BLaER1 treated with 17β-estradiol and CSF1 and Interleukin-3, amounts not matched to agents 10 nM and 100 nM (cell line): Measurements from ENCODE around the gene ZYX.
"Not testable (repeated sequence)": the region's sequence is repeated elsewhere in the genome, so short reads cannot be mapped to it uniquely, and the experiment has no call there.

Experiments
- H3K27ac ChIP-seq, 11 experiments: shearing (Covaris generic); formaldehyde crosslinking; 2 replicates each; pipeline ENCODE4 v1.8.1; 2022
- H3K27me3 ChIP-seq, 11 experiments: shearing (Covaris generic); formaldehyde crosslinking; 2 replicates each; pipeline ENCODE4 v1.8.1; 2022
- H3K36me3 ChIP-seq, 11 experiments: shearing (Covaris generic); formaldehyde crosslinking; 2 replicates each; pipeline ENCODE4 v1.8.1; 2022
- H3K4me1 ChIP-seq, 10 experiments: shearing (Covaris generic); formaldehyde crosslinking; 2 replicates each; pipeline ENCODE4 v1.8.1; 2022
- H3K4me2 ChIP-seq, 11 experiments: shearing (Covaris generic); formaldehyde crosslinking; 2 replicates each; pipeline ENCODE4 v1.8.1; 2022
- H3K4me3 ChIP-seq, 10 experiments: shearing (Covaris generic); formaldehyde crosslinking; 2 replicates each; pipeline ENCODE4 v1.8.1; 2022
- H3K9ac ChIP-seq, 11 experiments: shearing (Covaris generic); formaldehyde crosslinking; 2 replicates each; pipeline ENCODE4 v1.8.1; 2022
- H3K9me3 ChIP-seq, 11 experiments: shearing (Covaris generic); formaldehyde crosslinking; replicated peaks in 1 of 11; 2 replicates each; pipeline ENCODE4 v1.8.1; 2022
- H4K20me1 ChIP-seq, 11 experiments: shearing (Covaris generic); formaldehyde crosslinking; 2 replicates each; pipeline ENCODE4 v1.8.1; 2022
- Cebpa-rat ChIP-seq, 11 experiments: shearing (Covaris generic); IDR thresholded peaks; 2 replicates each; pipeline ENCODE4 v1.8.1; 2022

ZYX gene

GRCh38 chr7:143411976-143412708 lies 31.0 kb downstream of the ZYX start:
- H3K4me2 ChIP-seq = peak overlapping the region; percentile 60 to 92 (median 70)
- 0 out of 22 replicates have a peak overlapping the region, but pooled peaks of 2 of the 11 experiments have one; percentile 3 to 13 for H3K9ac ChIP-seq
- peaks cover 0 to 12% (median 0%) of the 10 kb centered on the region in 11 experiments; a peak in 5 of 22 replicates for H3K27me3 ChIP-seq
- no peaks in the 10 kb centered on the region for H4K20me1 ChIP-seq
- H3K27ac ChIP-seq = peak overlapping the region in 8 of 11 experiments; percentile 9 to 87 (median 26); a peak in 11 of 22 replicates
- H3K9me3 ChIP-seq = peaks cover 0 to 17% (median 0%) of the 10 kb centered on the region in 11 experiments; a peak in 3 of 22 replicates
- no peak for TF ChIP-seq Cebpa-rat (IDR thresholded peaks at IDR 0.05)
- H3K4me3 ChIP-seq = peak overlapping the region in 2 of 10 experiments; percentile 13 to 19; a peak in 1 of 20 replicates
- no peaks in the 10 kb centered on the region for H3K36me3 ChIP-seq
- peaks cover 53 to 97% (median 85%) of the 10 kb centered on the region in 10 experiments for H3K4me1 ChIP-seq

DNA sequence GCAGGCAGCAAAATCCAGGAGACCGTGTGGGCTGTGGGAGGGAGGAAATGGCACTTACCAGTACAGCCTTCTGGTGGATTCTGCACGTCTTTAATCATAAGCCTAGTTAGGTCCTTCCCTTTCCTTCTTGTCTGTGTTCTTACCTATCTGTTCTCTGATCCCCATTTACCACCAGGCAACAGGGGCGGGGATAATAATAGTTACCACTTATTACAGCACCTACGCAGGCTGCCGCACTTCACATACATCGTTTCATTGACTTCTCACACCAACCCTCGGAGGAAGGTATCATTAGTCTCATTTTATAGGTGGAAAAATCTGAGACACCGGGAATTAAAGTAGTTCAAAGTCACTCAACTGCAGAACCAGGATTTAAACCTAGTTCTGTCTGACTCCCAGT lies 32.0 kb downstream of the ZYX start:
- H3K27me3 ChIP-seq = peaks cover 0 to 8% (median 0%) of the 10 kb centered on the region in 11 experiments; a peak in 5 of 22 replicates
- no peak overlapping the region for H3K9ac ChIP-seq
- H3K27ac ChIP-seq = peak overlapping the region in 4 of 11 experiments; percentile 13 to 87 (median 22); a peak in 7 of 22 replicates
- peak overlapping the region; percentile 60 to 92 (median 70); a peak in 19 of 22 replicates for H3K4me2 ChIP-seq
- no peak for TF ChIP-seq Cebpa-rat (IDR thresholded peaks at IDR 0.05)
- no peak overlapping the region for H3K4me3 ChIP-seq
- peaks cover 44 to 95% (median 75%) of the 10 kb centered on the region in 10 experiments for H3K4me1 ChIP-seq
- H4K20me1 ChIP-seq = no peaks in the 10 kb centered on the region
- H3K36me3 ChIP-seq = no peaks in the 10 kb centered on the region
- peaks cover 0 to 17% (median 0%) of the 10 kb centered on the region in 11 experiments; a peak in 3 of 22 replicates for H3K9me3 ChIP-seq

DNA sequence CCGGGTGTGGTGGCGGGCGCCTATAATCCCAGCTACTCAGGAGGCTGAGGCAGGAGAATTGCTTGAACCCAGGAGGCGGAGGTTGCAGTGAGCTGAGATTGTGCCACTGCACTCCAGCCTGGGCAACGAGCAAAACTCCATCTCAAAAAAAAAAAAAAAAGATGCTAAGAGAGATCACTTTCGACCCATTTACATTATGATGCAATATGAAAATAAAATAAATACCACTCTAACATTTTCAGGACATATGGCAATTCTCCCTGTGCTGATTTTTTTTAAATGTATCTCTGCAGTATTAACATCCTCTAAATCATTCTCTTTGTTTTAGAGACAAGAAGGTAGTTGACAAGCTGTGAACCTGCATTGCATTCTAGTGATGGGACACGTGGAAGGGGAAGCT lies 34.1 kb downstream of the ZYX start:
- H3K4me3 ChIP-seq, H4K20me1 ChIP-seq, H3K27me3 ChIP-seq, H3K9ac ChIP-seq, H3K36me3 ChIP-seq, H3K27ac ChIP-seq: not testable (repeated sequence)
- H3K4me2 ChIP-seq = peak overlapping the region in 7 of 11 experiments; percentile 41 to 68 (median 55); a peak in 10 of 22 replicates
- 0 out of 22 replicates have a peak, but pooled peaks of 1 of the 11 experiments have one; percentile 33 for TF ChIP-seq Cebpa-rat (IDR thresholded peaks at IDR 0.05)
- H3K9me3 ChIP-seq = peaks cover 0 to 19% (median 0%) of the 10 kb centered on the region in 11 experiments; a peak in 8 of 22 replicates
- peaks cover 37 to 77% (median 57%) of the 10 kb centered on the region in 10 experiments for H3K4me1 ChIP-seq

DNA sequence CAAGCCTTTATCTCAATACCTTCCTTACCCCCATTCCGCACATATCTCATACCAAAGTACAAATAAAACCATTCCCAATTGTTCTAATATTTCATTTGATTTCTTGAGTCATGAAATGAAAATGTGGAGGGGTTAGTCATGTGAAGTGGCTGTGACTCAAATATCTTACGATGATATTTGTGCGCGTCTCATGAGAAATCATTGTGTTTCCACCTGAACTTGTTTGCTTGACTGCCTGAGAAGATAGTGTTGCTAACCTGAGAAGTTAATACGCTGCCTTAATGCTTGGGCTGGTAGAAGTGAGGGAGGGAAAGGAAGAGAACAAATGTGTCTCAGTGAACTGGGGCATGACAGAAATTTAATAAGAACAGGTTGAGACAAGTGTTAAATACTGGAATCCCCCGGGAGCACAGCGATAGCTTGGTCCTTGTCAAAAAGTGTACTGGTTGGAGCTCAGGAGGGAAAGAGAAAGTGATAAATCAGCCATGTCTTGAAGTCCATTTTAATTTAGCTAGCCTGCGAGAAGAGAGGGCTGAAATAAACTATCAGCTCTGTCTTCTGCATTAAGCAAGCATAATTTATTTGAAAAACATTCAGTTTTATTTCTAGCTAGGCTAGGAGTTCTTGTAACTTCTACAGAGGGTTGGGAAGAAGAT lies 34.7 kb downstream of the ZYX start:
- Histone ChIP-seq H3K27ac (peak overlapping the region in 2 of 11 experiments; percentile 4 to 8; a peak in 1 of 22 replicates), H3K4me1 (peaks cover 31 to 70% (median 51%) of the 10 kb centered on the region in 10 experiments), H3K4me3 (no peak overlapping the region), H3K9ac (peak overlapping the region in 4 of 11 experiments; percentile 8 to 40 (median 24); a peak in 4 of 22 replicates), H3K4me2 (peak overlapping the region; percentile 41 to 68 (median 55)), H4K20me1 (no peaks in the 10 kb centered on the region), H3K36me3 (peaks cover 0 to 10% (median 0%) of the 10 kb centered on the region in 11 experiments; a peak in 2 of 22 replicates), H3K27me3 (no peaks in the 10 kb centered on the region), H3K9me3 (peaks cover 0 to 25% (median 7%) of the 10 kb centered on the region in 11 experiments; a peak in 14 of 22 replicates)
- no peak for TF ChIP-seq Cebpa-rat (IDR thresholded peaks at IDR 0.05)

- H3K4me2 ChIP-seq = peak overlapping the region in 6 of 11 experiments; percentile 41 to 68 (median 55); a peak in 9 of 22 replicates
- no peaks in the 10 kb centered on the region for H3K27me3 ChIP-seq
- H3K27ac ChIP-seq = no peak overlapping the region
- no peak overlapping the region for H3K4me3 ChIP-seq
- H3K9ac ChIP-seq = no peak overlapping the region
- H4K20me1 ChIP-seq = no peaks in the 10 kb centered on the region
- no peak for TF ChIP-seq Cebpa-rat (IDR thresholded peaks at IDR 0.05)
- peaks cover 0 to 29% (median 8%) of the 10 kb centered on the region in 11 experiments; a peak in 14 of 22 replicates for H3K9me3 ChIP-seq
- H3K36me3 ChIP-seq = peaks cover 0 to 10% (median 0%) of the 10 kb centered on the region in 11 experiments; a peak in 3 of 22 replicates
- peaks cover 25 to 62% (median 43%) of the 10 kb centered on the region in 10 experiments for H3K4me1 ChIP-seq
Observed at GRCh38 chr7:143416565-143417149, 35.5 kb downstream of the ZYX start.

DNA sequence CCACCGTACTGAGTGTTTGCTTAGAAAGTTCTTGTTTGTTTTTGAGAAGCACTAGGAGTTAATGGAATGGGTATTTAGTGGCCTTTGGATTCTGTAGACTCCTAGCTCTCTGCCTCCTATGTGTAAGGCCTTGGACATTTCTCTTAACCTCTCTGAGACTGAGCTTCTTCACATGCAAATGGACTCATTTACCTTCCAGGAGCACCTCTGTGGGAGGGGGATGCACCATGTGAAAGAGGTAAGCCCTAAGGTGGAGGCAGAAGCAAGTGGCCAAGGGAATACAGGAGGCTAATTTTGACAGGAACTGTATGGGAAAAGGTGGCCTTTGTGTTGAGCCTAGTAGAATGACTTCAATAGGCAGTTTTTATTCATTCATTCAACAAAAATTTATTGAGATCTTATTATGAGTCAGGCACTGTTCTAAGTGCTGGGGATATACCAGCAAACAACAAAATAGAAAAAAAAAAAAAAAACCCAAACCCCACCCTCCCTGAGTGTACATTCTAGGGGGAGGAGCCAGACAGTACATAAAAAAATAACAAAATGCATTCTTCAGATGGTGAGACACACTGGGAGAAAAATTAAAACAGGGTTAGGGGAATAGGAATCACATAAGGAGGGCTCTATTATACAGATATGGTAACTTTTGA lies 36.7 kb downstream of the ZYX start:
- peak overlapping the region in 1 of 11 experiments; percentile 21; a peak in 3 of 22 replicates for H3K9ac ChIP-seq
- H4K20me1 ChIP-seq = no peaks in the 10 kb centered on the region
- H3K4me2 ChIP-seq = peak overlapping the region in 4 of 11 experiments; percentile 23 to 55 (median 43); a peak in 6 of 22 replicates
- H3K27ac ChIP-seq = no peak overlapping the region
- H3K27me3 ChIP-seq = no peaks in the 10 kb centered on the region
- peaks cover 12 to 50% (median 31%) of the 10 kb centered on the region in 10 experiments for H3K4me1 ChIP-seq
- no peak overlapping the region for H3K4me3 ChIP-seq
- H3K9me3 ChIP-seq = peaks cover 0 to 31% (median 10%) of the 10 kb centered on the region in 11 experiments; a peak in 14 of 22 replicates
- no peak for TF ChIP-seq Cebpa-rat (IDR thresholded peaks at IDR 0.05)
- peaks cover 0 to 10% (median 0%) of the 10 kb centered on the region in 11 experiments; a peak in 3 of 22 replicates for H3K36me3 ChIP-seq

DNA sequence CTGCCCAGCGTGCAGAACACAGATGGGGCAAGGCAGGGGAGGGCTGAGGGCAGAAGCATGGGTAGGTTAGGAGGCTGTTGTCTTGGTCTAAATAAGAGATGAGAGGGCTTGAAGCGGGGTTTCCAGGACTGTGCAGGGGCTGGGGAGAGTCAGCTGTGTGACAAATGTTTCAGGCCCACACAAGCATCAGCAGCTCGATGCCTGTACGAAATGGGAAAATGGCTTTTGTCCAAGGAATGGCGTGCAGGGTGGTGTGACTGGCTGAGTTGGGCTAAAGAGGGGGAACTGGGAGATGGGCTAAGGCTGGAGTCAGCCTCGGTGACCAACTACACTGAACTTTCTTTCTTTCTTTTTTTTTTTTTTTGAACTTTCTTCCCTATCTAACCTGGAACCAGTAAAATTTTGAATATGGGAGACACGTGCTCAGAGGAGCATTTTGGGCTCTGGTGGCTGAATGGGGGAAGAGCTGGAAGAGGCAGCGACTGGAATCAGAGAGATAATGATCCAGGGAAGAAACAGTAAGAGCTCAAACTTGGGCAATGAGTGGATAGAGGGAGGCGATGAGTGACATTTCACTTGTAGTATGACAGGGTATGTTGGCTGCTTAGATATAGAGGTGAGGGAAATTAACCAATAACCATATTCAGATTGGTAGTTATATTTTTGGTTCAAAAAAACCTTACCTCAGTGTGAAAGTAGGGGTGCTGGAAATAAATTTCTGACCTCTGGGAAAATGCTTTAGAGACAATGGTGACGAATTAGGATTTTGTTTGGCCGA lies 37.7 kb downstream of the ZYX start:
- Histone ChIP-seq H3K9ac (no peak overlapping the region), H3K4me2 (no peak overlapping the region), H3K9me3 (peaks cover 0 to 32% (median 13%) of the 10 kb centered on the region in 11 experiments; a peak in 14 of 22 replicates), H3K4me3 (no peak overlapping the region), H4K20me1 (no peaks in the 10 kb centered on the region), H3K27ac (no peak overlapping the region), H3K36me3 (peaks cover 0 to 10% (median 0%) of the 10 kb centered on the region in 11 experiments; a peak in 3 of 22 replicates), H3K4me1 (peaks cover 10 to 40% (median 21%) of the 10 kb centered on the region in 10 experiments), H3K27me3 (no peaks in the 10 kb centered on the region)
- TF ChIP-seq Cebpa-rat (IDR thresholded peaks at IDR 0.05) = no peak
